ENCODE measurements around the gene EHBP1. TPM values are rescaled to one million over a fixed set of nuclear protein-coding genes. Genes with fewer than 3 reads are reported as not detected.
A peak's percentile ranks its signal among the peaks of the same experiment; 100 is the strongest.

EHBP1 gene
- total and polyA plus RNA-seq, 2 experiments from 2014 or later: 27.2 to 47.9 TPM

- Histone ChIP-seq H3K27me3 (ENCODE audit: insufficient read depth) (no peaks in the 10 kb centered on the region), H3K36me3 (ENCODE audit: insufficient read depth) (no peaks in the 10 kb centered on the region), H3K4me2 (no peak overlapping the region), H3K4me1 (ENCODE audit: insufficient read depth) (no peaks in the 10 kb centered on the region), H3K4me3 (no peak overlapping the region), H3K79me2 (replicated peaks; ENCODE audit: insufficient read depth) (0 out of 2 replicates have a peak, but pooled peaks cover 6% of the 10 kb centered on the region), H3K27ac (ENCODE audit: low read depth) (no peak overlapping the region), H4K20me1 (replicated peaks; ENCODE audit: insufficient read depth) (0 out of 2 replicates have a peak, but pooled peaks cover 6% of the 10 kb centered on the region), H2AFZ (no peak overlapping the region), H3F3A (replicated peaks; ENCODE audit: low read depth) (no peaks in the 10 kb centered on the region), H3K9me2 (ENCODE audit: insufficient read depth) (no peaks in the 10 kb centered on the region)
- H3K27me3 Mint-ChIP-seq (ENCODE audit: insufficient read depth, low read depth, poor library complexity): peaks cover 2% of the 10 kb centered on the region
- H3K27ac Mint-ChIP-seq: 0 out of 2 replicates have a peak overlapping the region, but pooled peaks have one; percentile 1
- H3K4me1 Mint-ChIP-seq: no peaks in the 10 kb centered on the region; the same call in 2 of the 3 replicates
- H3K4me3 Mint-ChIP-seq: no peak overlapping the region
- ATAC-seq: no peak
- DNase-seq (ENCODE audit: low spot score): no peak
- TF ChIP-seq, protein P1, sequence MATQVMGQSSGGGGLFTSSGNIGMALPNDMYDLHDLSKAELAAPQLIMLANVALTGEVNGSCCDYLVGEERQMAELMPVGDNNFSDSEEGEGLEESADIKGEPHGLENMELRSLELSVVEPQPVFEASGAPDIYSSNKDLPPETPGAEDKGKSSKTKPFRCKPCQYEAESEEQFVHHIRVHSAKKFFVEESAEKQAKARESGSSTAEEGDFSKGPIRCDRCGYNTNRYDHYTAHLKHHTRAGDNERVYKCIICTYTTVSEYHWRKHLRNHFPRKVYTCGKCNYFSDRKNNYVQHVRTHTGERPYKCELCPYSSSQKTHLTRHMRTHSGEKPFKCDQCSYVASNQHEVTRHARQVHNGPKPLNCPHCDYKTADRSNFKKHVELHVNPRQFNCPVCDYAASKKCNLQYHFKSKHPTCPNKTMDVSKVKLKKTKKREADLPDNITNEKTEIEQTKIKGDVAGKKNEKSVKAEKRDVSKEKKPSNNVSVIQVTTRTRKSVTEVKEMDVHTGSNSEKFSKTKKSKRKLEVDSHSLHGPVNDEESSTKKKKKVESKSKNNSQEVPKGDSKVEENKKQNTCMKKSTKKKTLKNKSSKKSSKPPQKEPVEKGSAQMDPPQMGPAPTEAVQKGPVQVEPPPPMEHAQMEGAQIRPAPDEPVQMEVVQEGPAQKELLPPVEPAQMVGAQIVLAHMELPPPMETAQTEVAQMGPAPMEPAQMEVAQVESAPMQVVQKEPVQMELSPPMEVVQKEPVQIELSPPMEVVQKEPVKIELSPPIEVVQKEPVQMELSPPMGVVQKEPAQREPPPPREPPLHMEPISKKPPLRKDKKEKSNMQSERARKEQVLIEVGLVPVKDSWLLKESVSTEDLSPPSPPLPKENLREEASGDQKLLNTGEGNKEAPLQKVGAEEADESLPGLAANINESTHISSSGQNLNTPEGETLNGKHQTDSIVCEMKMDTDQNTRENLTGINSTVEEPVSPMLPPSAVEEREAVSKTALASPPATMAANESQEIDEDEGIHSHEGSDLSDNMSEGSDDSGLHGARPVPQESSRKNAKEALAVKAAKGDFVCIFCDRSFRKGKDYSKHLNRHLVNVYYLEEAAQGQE (IDR thresholded peaks at IDR 0.05; ENCODE audit: unreplicated experiment): no peak
- TF ChIP-seq, protein P2, sequence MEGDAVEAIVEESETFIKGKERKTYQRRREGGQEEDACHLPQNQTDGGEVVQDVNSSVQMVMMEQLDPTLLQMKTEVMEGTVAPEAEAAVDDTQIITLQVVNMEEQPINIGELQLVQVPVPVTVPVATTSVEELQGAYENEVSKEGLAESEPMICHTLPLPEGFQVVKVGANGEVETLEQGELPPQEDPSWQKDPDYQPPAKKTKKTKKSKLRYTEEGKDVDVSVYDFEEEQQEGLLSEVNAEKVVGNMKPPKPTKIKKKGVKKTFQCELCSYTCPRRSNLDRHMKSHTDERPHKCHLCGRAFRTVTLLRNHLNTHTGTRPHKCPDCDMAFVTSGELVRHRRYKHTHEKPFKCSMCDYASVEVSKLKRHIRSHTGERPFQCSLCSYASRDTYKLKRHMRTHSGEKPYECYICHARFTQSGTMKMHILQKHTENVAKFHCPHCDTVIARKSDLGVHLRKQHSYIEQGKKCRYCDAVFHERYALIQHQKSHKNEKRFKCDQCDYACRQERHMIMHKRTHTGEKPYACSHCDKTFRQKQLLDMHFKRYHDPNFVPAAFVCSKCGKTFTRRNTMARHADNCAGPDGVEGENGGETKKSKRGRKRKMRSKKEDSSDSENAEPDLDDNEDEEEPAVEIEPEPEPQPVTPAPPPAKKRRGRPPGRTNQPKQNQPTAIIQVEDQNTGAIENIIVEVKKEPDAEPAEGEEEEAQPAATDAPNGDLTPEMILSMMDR (conservative IDR thresholded peaks at IDR 0.05; ENCODE audit: low read depth in 2 of 2): no peak
- TF ChIP-seq ZNF114 (CRISPR knock-in tag; IDR thresholded peaks at IDR 0.05): no peak
- no peak for TF ChIP-seq POLR2AphosphoS5 (IDR thresholded peaks at IDR 0.05; ENCODE audit: low read depth)
- no peak for TF ChIP-seq NANOG (IDR thresholded peaks at IDR 0.05; ENCODE audit: borderline replicate concordance)
- TF ChIP-seq, protein P3, sequence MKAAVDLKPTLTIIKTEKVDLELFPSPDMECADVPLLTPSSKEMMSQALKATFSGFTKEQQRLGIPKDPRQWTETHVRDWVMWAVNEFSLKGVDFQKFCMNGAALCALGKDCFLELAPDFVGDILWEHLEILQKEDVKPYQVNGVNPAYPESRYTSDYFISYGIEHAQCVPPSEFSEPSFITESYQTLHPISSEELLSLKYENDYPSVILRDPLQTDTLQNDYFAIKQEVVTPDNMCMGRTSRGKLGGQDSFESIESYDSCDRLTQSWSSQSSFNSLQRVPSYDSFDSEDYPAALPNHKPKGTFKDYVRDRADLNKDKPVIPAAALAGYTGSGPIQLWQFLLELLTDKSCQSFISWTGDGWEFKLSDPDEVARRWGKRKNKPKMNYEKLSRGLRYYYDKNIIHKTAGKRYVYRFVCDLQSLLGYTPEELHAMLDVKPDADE (IDR thresholded peaks at IDR 0.05): no peak
- TF ChIP-seq JUNB (IDR thresholded peaks at IDR 0.05; ENCODE audit: unreplicated experiment): no peak
- no peak for TF ChIP-seq ZNF331 (CRISPR knock-in tag; IDR thresholded peaks at IDR 0.05; ENCODE audit: low read depth)
- TF ChIP-seq ZNF462 (CRISPR knock-in tag; IDR thresholded peaks at IDR 0.05): no peak
- TF ChIP-seq EZH2 (IDR thresholded peaks at IDR 0.05; ENCODE audit: low read depth, unreplicated experiment): no peak
- no peak for TF ChIP-seq EZH2phosphoT487 (IDR thresholded peaks at IDR 0.05; ENCODE audit: unreplicated experiment)
- no peak for TF ChIP-seq CREB1 (CRISPR knock-in tag; IDR thresholded peaks at IDR 0.05; ENCODE audit: low read depth)
- TF ChIP-seq STAT1 (IDR thresholded peaks at IDR 0.05; ENCODE audit: unreplicated experiment): no peak
- H3K9me3 Mint-ChIP-seq: no peaks in the 10 kb centered on the region
- H3K36me3 Mint-ChIP-seq (ENCODE audit: low read depth): no peaks in the 10 kb centered on the region; the same call in 2 of the 3 replicates
Observed at GRCh38 chr2:62814123-62814522, 108.6 kb downstream of the EHBP1 start.

Data from GM23338 (cell line).